GM21786 (cell line): ENCODE data around the gene PIP5K1B.
A peak's percentile ranks its signal among the peaks of the same experiment; 100 is the strongest.

Experiments used
- ATAC-seq: cut with Tn5 transposase; IDR thresholded peaks from one replicate; pipeline ENCODE4 v1.9.1; 2021; ENCODE audit not compliant: unreplicated experiment

Gene PIP5K1B

GRCh38 chr9:68769852-68770251 lies 64.8 kb downstream of the PIP5K1B start:
- ATAC-seq = no peak

GRCh38 chr9:68771376-68771775 lies 66.3 kb downstream of the PIP5K1B start:
- ATAC-seq = no peak

DNA sequence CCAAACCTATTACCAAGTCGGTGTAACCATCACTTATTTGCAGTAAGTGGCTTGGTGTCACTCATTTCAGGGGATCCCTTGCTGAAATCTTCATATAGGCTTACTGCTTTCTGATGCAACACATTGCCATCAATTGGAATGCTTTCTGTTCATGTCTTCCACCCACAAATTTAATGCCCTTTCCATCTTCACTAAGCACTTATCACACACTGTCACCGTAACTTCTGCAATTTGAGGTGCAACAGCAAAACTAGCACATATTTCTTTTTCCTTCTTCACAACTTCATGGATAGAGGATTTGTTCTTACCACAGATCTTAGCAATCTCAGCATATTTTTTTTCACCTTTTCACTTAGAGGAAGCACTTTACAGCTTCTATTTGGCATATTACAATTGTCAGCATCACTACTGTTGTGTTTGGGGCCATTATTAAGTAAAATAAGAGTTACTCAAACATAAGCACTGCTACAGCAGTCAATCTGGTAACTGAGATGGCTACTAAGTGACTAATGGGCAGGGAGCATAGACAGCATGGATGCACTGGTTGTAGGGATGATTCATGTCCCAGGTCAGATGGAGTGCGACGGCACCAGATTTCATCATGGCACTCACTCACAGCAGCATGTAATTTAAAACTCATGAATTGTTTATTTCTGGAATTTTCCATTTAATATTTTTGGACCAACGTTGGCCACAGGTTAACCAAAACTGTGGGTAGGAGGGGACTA lies 70.1 kb downstream of the PIP5K1B start:
- ATAC-seq = no peak

DNA sequence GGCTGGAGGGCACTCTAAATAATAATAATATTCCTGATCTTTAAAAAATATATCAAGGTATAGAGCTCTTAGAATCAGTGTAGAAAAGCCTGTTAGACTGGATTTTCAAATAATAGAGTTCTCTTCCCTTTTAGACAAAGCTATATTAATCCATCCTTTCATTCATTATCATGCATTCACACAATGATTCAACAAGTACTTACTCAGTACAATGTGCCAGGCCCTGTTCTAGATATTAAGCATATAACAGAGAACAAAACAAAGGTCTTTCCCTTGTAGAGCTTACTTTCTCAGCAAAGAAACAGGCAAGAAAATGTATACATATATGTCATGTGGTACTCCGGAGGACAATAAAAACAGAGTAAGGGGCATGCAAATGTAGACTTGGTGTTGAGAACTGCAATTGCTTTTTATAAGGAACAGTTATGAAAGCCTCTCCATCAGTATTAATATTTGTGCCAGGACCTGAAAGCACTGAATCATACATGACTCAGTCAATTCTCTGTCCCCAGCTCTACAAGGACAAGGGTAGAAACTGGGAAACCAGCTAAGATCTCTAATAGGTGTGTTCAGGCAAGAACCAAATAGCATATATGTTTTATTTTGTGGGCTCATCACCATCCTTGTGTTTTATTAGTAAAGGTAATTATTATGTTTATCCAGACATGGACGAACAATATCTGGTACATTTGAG lies 72.2 kb downstream of the PIP5K1B start:
- no peak for ATAC-seq

GRCh38 chr9:68778635-68779034 lies 73.6 kb downstream of the PIP5K1B start:
- no peak for ATAC-seq

DNA sequence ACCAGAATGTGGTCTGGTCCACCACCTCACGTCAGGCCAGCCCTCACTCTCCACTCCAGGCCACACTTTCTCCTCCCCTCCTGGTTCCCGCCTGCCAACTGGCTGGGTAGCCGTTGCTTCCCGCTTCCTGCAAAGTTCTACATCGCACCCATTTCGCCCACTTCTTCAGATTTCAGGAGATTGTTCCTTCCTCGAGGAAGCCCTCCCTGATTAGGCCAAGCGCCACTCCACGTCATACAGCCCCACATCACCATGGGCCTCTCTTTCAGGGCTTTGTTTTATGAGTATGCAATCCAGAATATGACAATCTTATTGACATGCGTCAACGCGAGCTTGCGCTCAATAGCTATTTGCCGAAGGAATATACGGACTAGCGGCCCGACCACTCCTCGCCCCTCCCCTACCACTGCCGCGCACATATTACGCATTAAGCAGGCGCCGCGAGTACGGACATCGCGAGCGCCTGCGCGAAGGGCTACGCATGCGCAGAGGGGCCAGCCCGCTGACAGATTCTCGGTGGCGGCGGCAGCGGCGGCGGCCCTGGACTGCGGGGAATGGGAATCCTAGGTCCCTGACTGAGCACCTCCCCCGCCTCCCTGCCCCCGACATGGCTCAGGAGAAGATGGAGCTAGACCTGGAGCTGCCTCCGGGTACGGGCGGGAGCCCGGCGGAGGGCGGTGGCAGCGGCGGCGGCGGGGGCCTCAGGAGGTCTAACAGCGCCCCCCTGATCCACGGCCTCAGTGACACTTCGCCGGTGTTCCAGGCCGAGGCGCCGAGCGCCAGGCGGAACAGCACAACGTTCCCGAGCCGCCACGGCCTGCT lies 74.7 kb downstream of the PIP5K1B start:
- ATAC-seq = peak; percentile 79

- no peak for ATAC-seq
Measured at GRCh38 chr9:68780380-68780712, 75.3 kb downstream of the PIP5K1B start.

- no peak for ATAC-seq
Measured at GRCh38 chr9:68780720-68781119, 75.7 kb downstream of the PIP5K1B start.

GRCh38 chr9:68781928-68782327 lies 76.9 kb downstream of the PIP5K1B start:
- no peak for ATAC-seq

GRCh38 chr9:68782546-68782945 lies 77.5 kb downstream of the PIP5K1B start:
- ATAC-seq = no peak

DNA sequence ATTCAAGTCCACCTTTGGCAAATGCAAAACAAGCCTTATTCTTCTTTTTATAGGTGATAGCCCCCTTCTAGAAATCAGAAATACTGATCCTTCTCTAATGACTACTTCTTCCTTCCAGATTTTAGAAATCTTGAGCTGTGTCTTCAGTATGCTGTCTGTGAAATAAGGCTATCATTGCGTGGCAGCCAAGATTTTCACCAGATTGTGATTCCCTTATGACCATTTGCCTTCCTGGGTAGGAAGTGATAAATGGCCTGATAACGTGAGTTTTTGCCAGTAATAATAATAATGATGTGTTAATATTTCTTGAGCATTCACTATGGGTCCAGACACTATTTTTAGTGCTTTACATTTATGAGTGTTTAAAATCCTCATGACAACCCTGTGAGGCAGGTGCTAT lies 80.9 kb downstream of the PIP5K1B start:
- ATAC-seq = no peak

GRCh38 chr9:68791169-68791568 lies 86.1 kb downstream of the PIP5K1B start:
- ATAC-seq = no peak

GRCh38 chr9:68793605-68794343 lies 88.7 kb downstream of the PIP5K1B start:
- ATAC-seq = peak; percentile 92

- ATAC-seq = no peak
Measured at GRCh38 chr9:68794898-68795297, 89.9 kb downstream of the PIP5K1B start.

- no peak for ATAC-seq
Measured at GRCh38 chr9:68795411-68795810, 90.4 kb downstream of the PIP5K1B start.

- no peak for ATAC-seq
Measured at GRCh38 chr9:68797116-68797515, 92.1 kb downstream of the PIP5K1B start.

GRCh38 chr9:68798423-68798822 lies 93.4 kb downstream of the PIP5K1B start:
- no peak for ATAC-seq

DNA sequence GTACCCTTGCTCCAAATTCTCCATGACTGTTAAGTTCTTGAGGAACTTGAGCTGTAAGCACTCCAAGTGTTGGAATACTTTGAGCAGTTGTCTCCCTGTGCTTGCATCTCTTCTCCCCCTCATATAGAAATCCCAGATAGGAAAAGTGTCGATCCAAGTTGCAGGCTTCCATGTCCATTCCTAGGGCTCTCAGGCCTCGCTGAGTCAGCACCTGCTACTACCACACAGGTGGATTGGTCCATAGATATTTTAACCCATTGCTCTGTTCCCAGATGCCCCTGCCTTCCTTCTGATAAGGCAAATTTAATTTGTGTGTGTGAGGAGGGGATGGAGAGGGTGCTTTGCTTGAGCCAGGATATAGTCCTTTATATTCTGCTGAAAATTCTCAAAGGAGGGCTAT lies 95.8 kb downstream of the PIP5K1B start:
- no peak for ATAC-seq

- ATAC-seq = peak; percentile 94
Measured at GRCh38 chr9:68802525-68803015, 97.5 kb downstream of the PIP5K1B start.

DNA sequence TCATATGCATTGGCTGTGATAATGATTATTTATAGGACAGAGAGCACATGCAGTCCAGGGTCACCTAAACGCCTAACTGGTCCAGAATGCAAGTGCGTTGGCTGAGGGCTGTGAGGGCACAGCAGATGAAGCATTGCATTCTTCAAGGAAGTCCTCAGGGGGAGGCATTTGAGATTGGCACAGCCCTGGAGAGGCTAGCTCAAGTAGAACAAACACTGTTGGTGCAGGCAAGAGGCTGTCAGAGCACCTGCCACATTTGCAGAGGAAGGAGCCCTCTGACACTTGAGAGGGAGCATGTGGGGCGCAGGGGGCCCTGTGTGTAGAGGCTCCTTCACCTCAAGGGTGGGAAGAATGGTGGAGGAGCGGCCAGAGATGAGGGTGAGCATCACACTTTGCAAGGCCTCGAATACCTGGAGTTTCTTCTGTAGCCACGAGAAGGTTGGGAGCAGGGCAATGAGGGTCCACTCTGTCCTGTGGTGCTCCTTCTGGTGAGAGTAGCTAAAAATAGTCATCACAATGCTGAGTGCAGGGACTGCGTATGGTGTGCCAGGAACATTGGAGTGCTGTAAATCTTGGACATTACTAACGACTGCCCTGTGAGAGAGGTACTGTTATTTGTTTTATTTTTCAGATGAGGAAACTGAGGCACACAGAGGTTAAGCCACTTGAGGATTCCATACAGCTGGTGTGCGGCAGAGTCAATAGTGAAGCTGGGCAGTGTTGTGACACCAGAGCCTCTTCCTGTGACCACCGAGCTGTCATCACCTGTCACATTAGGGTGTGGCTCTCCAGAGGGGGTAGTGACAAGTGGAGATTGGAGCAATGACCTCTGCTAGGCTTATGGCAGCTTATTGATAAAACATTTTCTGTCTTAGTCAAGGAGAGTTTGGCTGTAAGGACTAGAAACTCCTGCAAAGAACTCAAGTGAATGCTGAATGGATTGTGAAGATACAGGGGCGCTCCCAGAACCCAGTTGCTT lies 100.2 kb downstream of the PIP5K1B start:
- no peak for ATAC-seq
